Measurements from ENCODE around the gene LDB2.

Gene LDB2

DNA sequence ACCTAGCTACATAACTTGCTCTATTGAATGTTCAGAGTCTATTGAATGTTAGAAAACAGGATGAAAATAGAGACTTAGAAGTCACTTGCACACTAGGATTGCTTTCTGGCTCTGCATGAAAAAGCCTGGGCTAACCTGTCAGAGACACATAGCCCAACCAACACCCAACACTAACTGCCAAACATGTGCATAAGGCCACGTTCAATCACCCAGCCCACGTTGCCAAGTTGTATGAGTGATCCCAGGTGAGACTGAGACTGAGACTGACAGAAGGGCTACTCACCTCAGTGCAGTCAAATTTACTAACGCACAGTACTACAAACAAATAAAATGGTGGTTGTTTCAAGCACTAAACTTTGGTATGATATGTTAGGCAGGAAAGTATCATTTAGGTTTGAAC is 61.0 kb downstream of the LDB2 start:
- no peak for DNase-seq

DNA sequence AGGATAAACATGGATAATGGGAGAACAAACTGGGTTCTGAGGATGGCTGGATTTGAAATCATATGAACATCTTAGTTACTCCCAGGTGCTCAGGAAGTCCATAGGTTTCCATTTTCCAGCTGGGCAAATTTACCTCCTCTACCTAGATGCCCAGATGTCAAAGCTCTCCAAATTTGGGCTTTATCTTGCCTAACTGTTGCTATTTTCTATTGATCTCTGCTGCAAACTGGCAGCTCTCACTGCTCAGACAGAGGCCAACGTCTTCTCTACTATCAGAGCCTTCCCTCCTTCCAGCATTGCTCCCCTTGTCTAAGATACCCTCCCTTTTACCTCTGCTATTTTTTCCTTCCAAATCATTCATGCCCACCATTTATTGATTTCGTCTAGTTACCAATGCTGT is 62.1 kb downstream of the LDB2 start:
- DNase-seq, result no peak

DNA sequence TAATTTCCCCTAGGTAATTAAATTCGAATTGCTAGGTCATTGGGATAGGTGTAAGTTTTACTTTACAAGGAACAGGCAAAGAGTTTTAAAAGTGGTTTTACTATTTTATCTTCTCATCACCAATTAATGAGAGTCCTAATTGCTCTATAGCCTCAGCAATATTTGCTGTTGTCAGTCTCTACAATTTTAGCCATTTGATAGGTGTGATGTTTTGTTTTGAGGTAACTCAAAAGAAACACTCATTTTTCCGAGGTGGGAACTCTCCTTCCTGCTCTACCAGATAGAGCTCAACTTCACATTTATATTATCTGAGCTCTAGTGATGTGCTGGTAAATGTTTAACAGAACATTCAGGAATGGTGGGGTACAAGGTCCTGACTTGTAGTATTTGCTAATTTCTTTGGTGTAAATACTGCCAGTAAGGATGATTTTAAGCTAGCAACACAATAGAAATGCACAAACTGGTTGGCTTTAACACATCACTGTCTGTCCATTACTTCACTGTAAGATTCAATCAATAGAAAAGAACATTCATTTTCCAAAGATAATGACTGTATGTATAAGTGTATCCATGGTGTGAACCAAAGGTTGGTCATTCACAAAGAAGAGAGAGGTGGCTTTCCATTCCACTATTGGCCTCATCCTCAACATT is 62.7 kb downstream of the LDB2 start:
- DNase-seq, result no peak

DNA sequence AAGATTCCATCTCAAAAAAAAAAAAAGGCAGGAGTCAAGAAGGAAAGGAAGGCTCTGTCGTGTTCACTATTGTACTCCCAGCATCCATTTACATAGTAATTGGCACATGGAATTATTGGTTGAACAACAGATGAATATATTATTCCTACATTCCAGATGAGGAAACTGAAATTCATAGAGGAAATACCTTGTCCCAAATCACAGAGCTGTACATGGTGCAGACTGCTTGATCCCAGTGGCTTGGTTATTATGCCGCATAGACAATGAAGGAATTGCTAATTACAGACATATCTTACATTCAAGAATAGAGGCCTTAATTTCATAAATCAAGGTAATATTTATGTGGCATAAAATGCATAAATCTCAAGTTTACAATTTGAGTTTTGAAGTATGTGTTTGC is 63.6 kb downstream of the LDB2 start:
- no peak for DNase-seq

DNA sequence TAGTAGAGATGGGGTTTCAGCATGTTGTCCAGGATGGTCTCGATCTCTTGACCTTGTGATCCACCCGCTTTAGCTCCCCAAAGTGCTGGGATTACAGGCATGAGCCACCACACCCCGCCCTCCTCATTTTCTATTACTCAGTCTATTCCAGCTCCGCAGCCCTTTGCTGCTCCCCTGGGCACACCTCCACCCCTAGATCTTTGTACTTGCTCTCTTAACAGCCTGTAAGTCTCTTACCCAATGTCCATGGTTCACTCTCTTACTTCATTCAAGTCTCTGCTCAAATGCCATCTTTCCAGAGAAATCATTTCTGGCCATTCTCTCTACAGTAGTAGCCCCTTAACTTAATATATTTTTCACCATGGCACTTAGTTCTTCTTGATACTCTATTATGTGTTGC is 64.7 kb downstream of the LDB2 start:
- no peak for DNase-seq

DNA sequence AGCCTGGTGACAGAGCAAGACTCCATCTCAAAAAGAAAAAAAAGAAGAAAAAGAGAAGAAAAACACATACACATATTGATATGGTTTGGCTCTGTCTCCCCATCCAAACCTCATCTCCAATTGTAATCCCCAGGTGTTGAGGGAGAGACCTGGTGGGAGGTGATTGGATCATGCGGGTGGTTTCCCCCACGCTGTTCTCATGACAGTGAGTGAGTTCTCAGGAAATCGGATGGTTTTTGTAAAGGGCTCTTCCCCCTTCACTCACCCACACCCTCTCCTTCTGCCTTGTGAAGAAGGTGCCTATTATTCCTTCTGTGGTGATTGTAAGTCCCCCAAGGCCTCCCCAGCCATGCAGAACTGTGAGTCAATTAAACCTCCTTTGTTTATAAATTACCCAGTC is 68.4 kb downstream of the LDB2 start:
- DNase-seq, result no peak

DNA sequence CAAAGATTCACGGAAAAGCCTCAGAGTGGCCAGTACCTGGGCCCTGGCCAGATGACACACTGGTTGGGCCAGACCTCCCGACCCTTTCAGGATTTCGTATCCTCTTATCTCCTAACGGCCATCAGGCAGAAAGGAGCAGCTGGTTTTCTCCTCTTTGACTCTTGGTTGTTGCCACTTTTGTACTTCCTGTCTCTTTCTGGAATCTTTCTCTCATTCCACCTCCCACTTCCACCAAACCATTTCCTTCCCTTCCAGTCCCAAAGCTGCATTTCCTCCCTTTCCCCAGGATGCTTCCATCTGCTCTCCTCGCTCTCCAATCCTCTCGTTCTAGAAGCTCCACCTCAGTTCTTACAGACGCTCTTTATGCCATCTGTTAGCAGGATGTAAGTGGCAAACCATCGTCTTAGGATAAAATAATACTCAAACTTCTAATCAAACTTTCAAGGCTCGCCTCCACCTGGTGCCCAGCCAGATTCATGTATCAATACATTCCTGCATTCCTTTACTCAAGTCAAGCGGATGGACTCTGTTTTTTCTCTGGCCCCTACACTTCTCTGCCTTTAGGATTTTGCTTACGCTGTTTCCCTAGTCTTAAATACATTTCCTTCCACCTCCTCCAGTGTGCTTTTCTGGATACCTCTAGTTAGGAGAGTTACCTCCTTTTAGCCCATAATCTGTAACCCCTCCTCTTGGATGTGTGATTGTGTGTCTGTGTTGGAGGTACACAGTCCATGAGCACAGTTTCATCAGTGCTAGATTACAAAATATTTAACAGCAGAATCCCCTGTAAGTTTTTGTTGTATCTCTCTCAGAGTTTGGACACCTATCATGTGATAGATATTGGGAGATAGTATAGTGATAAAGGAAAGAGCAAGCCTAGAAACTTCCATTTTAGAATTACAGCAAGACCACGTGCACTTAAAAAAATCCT is 70.4 kb downstream of the LDB2 start:
- no peak for DNase-seq

DNA sequence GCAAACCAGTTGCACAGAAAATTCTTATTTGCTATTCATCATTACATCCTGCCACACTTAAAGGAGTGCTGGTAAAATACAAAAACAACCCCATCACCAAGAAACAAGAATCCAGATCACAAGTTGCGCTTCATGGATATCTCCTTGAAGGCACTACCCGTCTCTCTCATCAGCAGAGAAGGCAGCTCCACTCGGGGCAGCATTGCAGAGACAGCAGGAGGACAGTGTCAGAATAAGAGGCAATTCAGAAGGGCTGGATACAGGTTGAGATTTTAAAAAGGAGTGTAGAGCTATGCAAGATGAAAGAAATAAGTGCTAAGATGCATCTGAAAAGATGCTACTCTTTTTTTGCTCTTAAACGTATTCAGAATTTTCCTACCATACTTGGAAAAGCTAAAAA is 71.4 kb downstream of the LDB2 start:
- DNase-seq, result no peak

DNA sequence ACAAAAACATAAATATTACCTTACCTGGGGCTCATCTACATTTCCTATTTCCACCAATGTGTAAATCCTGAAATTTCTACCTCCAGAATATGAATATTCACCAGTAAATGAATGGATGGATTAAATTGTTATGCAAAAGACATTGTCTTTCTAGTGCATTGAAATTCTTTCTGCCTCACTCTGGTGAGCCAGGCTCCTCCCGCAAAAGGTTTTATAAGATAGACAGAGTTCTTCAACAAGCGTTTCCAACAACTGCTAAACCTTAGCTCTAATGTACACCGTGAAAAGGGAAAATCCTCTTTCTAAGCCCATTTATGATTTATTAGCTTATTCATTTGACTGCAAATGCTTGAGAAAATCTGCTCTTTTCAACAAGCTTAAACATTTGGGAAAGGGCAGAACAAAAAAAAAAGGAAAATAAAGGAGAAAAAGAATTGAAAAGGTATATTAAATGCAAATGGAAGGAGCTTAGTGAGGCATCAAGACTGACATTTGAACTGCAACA is 72.0 kb downstream of the LDB2 start:
- DNase-seq, result no peak

DNA sequence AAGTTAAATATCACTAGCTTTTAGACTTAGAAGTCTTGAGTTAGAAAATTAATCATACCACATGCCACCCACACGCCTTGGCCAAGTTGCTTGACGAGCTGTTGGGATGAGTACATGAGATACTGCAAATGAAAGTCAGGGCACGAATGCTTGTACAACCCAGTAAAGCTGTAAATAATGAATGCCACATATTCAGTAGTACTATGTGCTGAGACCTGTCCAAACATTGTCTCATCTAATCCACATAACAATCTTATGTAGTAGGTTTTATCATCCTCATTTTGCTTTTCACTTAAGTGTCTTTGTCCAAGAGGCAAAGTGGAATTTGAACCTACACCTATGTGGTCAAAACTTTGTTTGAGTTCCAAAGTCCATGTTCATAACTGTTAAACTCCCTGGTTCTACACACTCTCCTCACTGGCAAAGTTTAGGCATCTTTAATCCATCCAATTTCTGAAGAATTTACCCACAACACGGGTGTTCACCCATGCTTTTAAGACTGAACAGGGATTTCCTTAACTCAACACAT is 74.1 kb downstream of the LDB2 start:
- no peak for DNase-seq

DNA sequence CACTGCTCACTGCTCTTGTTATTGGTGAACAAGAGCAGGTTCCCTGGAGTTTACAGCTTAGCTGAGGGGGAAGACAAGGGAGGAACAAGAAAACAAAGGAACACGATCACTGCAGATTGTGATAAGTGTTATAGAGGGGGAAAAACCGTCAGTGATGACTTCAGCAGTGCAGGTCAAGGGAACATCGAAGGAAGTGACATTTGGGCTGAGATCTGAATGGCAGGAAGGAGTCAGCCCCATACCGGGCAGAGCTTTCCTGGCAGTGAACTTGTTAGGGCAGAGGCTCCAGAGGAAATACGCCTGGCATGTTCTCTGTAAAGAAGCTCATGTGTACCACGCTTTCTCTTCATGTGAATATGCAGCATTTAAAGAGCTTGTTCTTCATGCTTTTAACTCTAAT is 78.1 kb downstream of the LDB2 start:
- no peak for DNase-seq

DNA sequence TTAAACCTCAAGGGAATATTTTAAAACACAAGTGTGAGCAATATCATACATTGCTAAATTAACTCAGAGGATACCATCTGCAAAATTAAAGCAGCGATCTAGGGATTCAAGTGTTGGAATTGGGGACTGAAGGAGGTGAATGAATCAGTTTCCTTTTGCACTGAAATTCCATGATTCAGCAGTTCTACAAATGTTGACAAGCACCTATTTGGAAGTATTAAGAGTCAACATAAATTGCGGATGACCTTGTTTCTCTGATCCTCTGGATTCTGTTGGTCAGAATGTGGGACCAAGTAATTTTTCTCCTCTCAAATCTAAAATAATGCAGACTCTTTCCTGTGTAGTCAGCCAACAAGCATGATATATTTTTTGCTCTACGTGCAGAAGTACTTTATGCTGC is 78.8 kb downstream of the LDB2 start:
- DNase-seq, result no peak

DNA sequence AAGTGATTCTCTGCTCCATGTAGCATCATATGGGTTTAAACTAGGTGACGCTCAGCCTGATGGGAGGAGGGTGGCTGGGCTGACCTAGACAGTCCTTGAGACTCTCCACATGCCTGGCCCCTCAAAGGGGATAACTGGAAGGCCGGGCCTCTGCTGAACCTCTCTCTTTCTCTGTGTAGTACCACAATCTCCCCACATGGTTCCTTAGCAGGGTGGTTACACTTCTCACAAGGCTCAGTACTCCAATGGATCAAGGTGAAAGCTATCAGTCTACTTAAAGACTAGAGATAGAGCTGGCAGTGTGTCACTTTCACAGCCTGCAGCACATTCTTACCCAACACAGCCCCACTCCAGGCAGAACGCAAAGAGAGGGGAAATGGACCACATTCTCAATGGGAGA is 80.4 kb downstream of the LDB2 start:
- DNase-seq, result no peak

DNA sequence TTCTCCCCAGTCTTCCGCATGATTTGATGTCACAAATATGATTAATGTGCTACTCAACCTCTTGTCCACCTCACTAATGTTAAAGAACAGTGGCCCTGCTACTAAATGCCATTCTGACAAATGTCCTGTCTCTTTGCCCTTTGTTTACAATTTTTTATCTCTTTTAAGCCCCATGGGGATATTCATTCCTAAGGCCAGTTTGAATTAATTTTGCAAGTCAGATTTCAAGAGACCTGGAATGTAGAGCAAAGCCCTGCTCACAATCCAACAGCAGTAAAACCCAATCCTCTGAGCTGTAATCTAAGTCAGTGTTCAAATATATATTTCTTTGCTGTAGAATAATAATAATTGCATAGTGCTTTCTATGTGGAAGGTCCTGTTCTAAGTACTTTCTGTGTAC is 81.2 kb downstream of the LDB2 start:
- no peak for DNase-seq

DNA sequence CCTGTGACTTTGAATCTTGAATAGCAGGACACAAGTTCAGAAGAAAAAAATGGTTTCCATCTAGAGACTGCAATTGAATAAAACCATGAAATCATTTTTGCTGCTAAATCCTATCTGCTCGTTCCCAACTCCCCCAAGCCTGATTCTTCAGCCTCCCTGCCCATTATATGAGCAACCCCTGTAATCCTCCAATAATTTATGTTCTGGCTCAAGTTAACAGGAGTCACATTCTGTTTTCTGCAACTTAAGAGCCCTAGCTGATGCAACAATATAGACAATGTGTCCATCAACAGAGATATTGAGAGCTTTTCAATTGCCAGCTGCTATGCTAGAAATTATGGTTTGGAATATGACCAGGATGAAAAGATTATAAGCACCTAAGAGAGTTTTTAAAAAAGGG is 84.1 kb downstream of the LDB2 start:
- no peak for DNase-seq

DNA sequence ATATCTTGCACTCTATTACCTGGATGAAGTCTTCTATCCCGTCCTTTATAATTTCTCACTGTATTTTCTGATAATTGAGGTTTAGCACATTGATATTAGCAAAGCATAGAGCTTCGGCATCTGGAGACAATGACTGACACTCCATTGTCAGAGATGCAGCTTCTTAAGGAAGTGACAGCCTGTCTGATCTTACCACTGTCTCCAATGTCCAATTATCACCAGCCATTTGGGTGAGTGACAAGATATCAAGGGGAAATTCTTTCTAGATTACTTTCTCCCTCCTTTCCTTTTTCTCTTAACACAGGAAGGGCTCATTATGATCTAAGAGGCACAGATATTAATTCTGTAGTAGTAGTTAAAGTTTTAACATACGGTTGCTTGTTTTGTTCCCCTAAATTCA is 86.4 kb downstream of the LDB2 start:
- DNase-seq, result no peak

DNA sequence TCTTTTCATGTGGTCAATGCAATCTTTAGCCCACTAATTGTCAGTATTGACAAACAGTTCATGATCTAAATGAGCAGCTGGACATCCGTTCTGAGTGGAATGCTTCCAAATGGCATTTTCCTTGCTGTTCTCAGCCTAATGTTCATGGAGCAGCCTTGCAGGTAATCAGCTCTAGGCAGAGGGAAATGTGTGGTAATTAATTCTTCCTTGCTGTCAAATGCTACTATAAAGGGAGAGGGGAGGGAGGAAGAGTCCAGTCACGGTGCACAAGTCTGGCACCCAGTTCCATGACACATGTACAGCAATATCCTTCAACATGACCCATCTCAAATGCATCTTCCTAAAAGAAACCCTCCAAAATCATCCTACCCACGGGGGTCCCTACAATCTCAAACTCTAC is 88.5 kb downstream of the LDB2 start:
- DNase-seq, result no peak

DNA sequence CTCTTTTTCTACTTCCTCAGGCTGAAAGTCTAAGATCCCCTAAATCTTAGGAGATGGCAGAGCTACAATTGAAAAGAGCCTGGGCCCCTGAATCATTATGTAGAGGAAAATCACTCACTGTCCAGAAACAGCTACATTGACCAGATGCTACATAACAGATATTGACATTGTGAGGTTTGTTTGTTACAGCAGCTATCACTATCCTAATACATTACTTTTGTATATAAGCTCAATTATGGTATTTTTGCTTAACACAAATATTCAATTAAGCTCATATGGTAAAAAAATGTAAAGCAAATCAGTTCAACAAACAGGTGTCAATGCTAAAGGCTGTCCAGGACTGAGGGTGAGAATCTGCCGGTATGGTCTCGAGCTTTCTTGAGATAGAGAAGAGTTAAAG is 89.4 kb downstream of the LDB2 start:
- no peak for DNase-seq

DNA sequence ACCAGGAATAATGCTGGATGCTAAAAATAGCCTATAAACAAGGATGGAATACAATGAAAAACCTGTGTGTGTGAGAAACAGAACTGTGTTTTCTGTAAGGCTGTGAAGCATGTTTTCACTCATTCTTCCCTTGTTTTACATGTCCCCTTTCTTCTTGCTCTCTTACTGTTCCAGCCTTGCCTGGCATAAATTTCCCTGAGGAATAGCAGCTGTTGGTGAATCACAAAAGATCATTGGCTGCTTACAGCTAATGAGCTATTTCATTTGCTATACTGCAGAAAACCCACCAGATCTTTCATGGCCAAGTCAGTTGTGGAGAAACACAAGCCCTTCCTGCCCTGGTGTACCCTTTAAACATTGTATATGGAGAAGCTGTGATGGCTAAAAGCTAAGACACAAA is 91.1 kb downstream of the LDB2 start:
- DNase-seq, result no peak

DNA sequence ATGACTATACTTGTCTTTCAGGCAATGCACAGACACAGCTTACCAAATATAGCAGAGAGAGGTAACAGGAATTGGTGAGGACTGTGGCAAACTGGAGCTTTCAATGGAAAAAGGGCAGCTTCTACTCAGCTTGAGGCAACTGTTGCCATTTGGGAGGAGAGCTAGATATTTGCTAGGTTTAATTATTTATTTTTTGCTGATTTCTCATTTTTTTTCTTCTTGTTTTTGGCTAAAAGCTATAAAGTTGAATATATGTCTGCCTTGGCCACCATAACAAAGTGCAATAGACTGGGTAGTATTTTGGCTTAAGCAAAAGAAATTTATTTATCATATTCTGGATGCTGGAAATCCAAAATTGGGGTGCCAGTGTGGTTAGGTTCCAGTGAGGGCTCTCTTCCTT is 93.9 kb downstream of the LDB2 start:
- DNase-seq, result no peak

DNA sequence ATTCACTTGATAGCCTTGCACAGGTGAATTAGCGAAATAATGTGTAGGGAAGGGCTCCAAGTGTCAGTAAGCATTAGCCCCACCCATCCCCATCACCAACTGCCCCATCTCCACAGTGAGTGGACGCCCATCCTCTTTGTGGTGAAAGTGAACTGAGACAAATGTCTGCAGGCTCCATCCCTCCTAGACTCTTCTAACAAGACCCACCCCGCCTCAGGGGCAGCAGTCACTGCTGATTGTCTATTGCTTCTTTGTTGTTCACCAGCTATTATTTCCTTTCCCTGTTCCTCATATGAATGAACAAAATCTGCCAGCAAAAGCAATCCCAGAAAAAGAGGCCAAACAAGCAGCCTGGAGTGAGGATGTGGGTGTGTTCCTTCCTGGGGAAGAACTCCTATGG is 96.4 kb downstream of the LDB2 start:
- DNase-seq, result no peak

DNA sequence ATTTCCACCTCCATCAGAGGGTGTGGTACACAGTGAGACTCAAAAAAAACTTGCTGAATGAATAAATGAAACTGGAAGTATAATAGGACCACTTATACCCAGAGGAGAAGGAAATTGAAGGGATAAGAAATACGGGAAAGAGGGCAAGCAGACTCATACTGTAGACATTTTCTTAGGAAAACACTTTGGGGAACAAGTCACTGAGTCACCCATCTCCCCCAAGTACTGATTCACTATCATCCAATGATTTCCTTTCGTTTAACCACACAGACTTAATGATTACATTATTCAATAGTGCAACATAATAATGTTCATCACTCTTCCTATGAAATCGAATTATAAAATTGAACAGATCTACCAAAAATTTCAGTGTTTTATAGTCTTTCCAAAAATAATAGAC is 97.1 kb downstream of the LDB2 start:
- DNase-seq, result no peak

DNA sequence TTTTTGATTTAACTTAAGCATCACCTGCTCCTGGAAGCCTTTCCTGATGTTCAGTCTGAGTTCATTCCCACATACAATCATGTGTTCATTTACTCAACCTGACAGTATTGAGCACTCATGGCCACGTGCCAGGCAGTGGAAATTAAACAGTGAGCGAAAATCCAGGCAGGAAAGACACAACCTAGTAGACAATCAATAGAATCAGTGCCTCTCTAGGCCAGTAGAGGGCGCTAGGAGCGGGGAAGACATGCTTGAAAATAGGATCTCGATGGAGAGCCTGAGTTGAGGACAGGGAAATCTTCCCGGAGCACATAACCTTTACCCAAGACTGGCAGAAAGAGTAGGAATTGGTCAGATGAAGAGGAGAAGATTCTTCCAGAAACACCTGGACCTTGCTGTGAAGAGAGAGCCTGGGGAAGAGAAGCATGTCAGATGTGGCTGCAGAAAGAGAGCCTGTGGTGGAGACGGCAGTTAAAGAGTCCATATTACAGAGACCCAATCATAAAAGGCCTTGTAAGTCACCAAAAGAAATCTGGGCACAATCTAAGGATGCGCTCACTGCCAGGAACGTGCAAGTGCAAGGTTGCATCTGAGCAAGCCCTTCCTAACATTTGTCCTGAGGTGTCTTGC is 103.5 kb downstream of the LDB2 start:
- DNase-seq, result no peak

DNA sequence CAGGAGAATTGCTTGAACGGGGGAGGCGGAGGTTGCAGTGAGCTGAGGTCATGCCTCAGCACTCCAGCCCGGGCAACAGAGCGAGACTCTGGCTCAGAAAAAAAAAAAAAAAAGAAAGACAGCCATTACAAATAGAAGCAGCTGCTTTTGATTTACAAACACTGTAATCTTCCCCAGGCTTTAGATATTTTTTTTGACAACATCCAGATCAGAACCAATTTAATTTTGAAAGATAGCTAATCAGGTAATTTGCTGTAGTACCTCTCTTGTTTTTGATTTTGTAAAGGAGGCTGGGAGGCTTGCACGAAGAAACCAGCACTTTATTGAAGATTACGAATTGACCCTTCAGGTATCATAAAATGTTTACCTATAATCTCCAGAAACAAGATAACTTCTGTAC is 107.0 kb downstream of the LDB2 start:
- no peak for DNase-seq
